NCI-H2107 treated with DMSO at 0.1 percent for 48 hours (cell line): ENCODE measurements around the gene BMAL1.

ENCODE experiments used
- DNase-seq: peaks from one replicate; lab custom pipeline; 2025; ENCODE audit not compliant: unreplicated experiment; lab: John Stamatoyannopoulos, UW

The BMAL1 gene

GRCh38 chr11:13260963-13261588 lies 16.5 kb upstream of the BMAL1 start:
- no peak for DNase-seq

DNA sequence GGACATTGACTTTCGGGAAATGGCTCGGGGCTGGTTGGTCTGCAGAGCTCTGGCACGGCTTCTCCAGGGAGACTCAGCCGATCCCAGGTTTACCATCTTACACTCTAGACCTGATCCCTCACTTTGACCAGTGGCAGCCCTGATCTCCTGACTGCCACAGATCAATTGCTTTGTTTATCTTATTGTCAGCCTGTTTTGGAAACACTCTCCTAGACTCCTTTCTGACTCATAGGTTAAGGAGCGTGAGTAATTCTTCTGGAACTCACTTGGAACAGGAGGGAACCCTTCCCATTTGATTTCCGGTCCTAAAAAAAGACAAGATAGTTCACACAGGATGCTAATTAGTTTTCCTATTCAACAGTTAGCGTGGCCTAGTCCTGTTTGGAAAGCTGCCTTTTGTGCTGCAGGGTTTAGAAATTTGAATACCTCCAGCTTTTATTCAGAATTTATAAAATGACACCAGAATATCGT lies 16.0 kb upstream of the BMAL1 start:
- DNase-seq, result no peak

- DNase-seq, result no peak
Measured at GRCh38 chr11:13262096-13262495, 15.5 kb upstream of the BMAL1 start.

GRCh38 chr11:13268791-13269190 lies 8.8 kb upstream of the BMAL1 start:
- DNase-seq, result peak; percentile 46

GRCh38 chr11:13269775-13270174 lies 7.8 kb upstream of the BMAL1 start:
- no peak for DNase-seq

- DNase-seq, result no peak
Measured at GRCh38 chr11:13271060-13271693, 6.4 kb upstream of the BMAL1 start.

- no peak for DNase-seq
Measured at GRCh38 chr11:13276454-13276831, 1.1 kb upstream of the BMAL1 start.

DNA sequence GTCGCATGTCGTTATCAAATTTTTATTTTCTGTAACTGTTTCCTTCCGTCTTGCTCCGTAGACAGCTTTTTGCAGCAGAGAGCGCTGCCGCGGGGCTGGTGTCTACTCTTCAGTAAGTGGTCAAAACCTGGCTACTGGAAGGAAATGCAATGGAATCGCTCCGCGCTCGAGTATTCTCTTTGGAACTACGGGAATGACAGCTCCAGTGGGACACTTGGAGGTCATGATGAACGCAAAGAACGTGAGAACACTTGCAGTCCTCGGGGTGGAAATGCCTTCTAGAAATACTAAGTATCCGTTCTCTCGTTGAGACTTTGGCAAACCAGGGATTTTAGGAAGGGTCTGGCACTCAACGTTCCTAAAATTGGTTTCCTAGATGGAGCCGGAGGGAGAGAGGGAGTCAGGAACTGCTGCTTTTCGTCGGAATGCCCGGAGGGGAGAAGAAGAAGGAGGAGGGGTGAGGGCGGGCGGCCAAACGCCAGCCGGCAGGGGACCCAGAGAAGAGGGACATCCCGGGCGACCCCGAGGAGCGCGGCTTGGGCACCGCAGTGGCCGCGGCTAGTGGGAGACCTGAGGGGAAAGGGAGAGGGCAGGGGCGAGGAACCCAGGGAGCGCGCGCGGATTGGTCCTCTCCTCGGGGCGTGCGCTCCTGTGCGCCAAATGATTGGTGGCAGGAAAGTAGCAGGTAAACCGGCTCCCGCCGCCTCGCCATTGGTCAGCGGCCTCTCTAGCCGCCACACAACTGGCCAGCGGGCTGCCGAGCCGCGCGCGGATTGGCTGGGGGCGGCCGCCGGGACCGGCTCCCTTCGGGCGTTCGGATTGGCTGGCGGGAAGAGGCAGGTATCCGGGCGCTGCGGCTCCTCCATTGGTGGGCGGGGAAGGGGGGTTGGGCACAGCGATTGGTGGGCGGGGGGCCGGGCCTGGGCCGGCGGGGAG lies 490 bp upstream of the BMAL1 start:
- peak; percentile 98 for DNase-seq

DNA sequence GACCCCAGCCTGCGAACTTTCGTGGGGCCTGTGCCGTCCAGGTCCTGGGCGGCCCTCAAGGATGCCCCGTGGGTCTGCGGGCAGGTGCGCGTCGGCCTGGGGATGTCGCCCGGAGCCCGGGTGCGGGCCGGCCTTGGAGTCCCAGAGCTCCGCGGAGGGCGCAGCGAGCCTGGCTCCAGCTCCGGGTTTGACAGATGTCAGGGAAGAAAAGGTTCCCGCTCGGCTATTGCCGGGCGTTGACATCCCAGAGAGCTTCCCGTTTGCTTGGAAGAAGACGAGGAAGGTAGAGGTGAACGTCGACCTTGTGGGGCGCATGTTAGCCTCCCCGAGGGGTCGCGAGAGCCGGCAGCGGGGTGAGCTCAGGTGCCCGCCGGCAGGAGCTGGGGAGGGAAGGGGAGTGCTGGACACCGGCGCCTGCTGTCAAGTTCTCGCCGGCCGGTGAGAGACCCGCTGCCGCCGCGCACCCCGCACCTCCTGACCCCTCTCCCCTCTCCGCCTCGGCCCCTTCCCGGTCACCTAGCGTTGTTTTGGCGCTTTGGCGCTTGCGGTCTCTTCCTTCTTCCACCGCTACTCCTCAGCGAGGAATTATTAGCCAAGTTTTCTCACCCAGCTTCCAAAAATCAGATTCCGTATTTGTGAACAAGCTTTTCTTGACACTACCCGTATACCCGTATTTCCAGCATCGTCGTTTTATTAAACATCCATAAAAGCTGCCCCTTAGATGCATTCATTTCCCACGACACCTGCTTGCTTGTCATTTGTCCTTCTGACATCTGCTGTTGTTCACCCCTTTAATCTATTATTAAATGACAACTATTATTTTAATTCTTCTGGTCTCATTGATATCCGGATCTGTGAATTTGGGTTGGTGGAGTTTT lies 1.3 kb downstream of the BMAL1 start:
- DNase-seq, result no peak

DNA sequence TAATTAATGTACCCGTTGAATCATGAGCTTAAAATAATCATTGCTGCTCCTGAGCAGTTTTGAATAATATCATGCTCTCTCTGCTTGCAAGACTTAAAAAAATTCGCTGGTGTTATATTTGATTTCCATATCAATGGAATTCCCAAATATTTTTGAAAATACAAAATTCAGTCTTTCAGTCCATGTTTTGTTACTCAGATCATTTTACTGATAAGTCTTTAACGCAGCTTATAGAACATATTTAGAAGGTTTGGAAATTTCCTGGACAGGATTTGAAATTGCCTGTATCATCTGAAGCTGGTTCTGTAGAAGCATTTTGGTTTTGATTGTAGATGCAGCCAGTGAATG lies 1.9 kb downstream of the BMAL1 start:
- no peak for DNase-seq

GRCh38 chr11:13280092-13280722 lies 2.6 kb downstream of the BMAL1 start:
- no peak for DNase-seq

DNA sequence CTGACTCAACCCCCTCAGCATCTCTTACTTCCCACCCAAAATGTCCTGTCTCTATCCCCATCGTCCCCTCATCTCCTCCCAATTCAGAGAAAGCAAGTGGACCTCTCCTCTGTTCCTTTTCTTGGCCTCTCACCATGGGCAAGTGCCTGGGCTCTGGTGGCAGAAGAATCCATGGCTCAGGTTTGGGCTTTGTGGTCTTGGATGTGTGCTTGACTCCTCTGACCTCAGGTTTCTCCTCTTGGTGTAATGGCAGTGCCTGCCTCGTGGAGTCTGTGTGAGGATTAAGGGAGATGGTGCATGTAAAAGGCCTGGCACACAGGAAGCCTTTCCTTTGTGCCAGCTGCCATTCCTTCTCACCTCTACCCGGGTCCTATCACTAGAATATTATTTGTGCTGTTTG lies 3.2 kb downstream of the BMAL1 start:
- DNase-seq, result no peak

DNA sequence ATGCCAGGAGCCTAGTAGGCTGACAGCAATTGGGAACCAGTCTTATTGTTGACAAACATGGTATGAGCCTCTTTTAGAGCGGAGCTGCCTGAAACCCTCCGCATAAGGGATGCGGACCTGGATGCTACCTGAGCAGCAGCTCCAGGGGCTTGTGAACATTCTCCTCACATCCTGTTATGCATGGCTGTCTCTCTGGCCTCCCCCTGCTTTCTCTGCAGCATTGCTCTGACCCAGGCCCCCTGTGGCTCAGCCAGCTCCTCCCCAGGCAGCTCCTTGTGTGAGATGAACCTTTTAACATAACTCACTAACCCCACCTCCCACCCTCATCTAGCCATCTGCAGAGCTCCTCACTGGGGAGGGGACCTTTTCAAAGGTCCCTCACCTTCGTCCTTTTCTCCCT lies 6.0 kb downstream of the BMAL1 start:
- no peak for DNase-seq

- DNase-seq, result no peak
Measured at GRCh38 chr11:13284776-13285588, 7.4 kb downstream of the BMAL1 start.

GRCh38 chr11:13286279-13286821 lies 8.8 kb downstream of the BMAL1 start:
- DNase-seq, result no peak

- no peak for DNase-seq
Measured at GRCh38 chr11:13287036-13287435, 9.4 kb downstream of the BMAL1 start.

DNA sequence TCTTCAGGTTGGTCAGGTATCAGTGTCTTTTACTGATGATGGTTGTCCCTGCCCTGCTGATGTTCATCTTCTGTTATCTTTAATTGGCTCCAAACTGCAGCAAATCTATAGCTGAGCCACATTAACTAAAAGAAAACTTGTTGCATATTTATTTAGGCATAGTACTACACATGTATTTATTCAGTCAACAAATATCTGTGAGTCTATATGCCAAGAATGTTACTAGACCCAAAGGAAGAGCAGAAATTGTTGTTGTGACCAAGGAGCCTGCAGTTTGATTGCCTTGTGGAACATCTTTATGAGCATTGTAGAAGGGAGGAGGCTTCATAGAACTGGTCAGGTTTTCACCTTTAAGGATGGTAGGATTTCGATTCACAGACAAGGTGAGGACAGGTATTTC lies 10.1 kb downstream of the BMAL1 start:
- no peak for DNase-seq

GRCh38 chr11:13288375-13289029 lies 10.9 kb downstream of the BMAL1 start:
- DNase-seq, result no peak

DNA sequence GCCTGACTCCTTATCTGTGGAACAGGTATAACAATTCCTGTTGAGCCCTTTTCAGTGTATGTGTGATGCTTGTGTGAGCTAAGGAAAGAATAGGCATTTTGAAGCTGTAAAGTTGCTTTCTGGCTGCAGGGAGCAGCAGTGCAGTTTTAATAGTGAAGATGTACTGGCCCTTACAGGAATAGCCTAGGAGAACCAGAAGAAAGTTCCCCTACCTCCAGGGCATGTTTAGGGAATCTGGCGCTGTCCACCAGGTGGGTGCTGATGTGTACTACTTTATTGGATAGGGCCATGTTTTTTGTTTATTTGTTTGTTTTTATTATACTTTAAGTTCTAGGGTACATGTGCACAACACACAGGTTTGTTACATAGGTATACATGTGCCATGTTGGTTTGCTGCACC lies 11.5 kb downstream of the BMAL1 start:
- DNase-seq, result no peak
